ENCODE measurements around the gene CRY1. TPM values are rescaled to one million over a fixed set of nuclear protein-coding genes. Genes with fewer than 3 reads are reported as not detected.
"Not testable (repeated sequence)": the region's sequence is repeated elsewhere in the genome, so short reads cannot be mapped to it uniquely, and the experiment has no call there.

Gene CRY1
- polyA plus RNA-seq, 1 donor = 32.9 TPM

- DNase-seq = no peak
Observed at GRCh38 chr12:107109726-107110719, 16.7 kb upstream of the CRY1 start.

GRCh38 chr12:107108995-107109508, 15.7 kb upstream of the CRY1 start:
- no peak for DNase-seq

- not testable (repeated sequence) for DNase-seq
Observed at GRCh38 chr12:107108366-107108765, 15.0 kb upstream of the CRY1 start.

- DNase-seq = no peak
Observed at GRCh38 chr12:107107381-107107780, 14.0 kb upstream of the CRY1 start.

GRCh38 chr12:107106241-107107025, 13.1 kb upstream of the CRY1 start:
- no peak for DNase-seq

GRCh38 chr12:107105410-107105703, 12.0 kb upstream of the CRY1 start:
- no peak for DNase-seq

GRCh38 chr12:107103516-107103915, 10.2 kb upstream of the CRY1 start:
- DNase-seq = no peak

- DNase-seq = no peak
Observed at GRCh38 chr12:107103097-107103496, 9.7 kb upstream of the CRY1 start.

- no peak for DNase-seq
Observed at GRCh38 chr12:107102294-107102693, 8.9 kb upstream of the CRY1 start.

- no peak for DNase-seq
Observed at GRCh38 chr12:107101651-107102050, 8.3 kb upstream of the CRY1 start.

- DNase-seq = no peak
Observed at GRCh38 chr12:107099917-107100316, 6.6 kb upstream of the CRY1 start.

- DNase-seq = no peak
Observed at GRCh38 chr12:107096571-107096970, 3.2 kb upstream of the CRY1 start.

GRCh38 chr12:107094183-107094448, 767 bp upstream of the CRY1 start:
- no peak for DNase-seq

GRCh38 chr12:107092669-107093416, 506 bp downstream of the CRY1 start:
- DNase-seq = peak; percentile 7

GRCh38 chr12:107091989-107092641, 1.2 kb downstream of the CRY1 start:
- peak; percentile 90 for DNase-seq

GRCh38 chr12:107091381-107091780, 2.0 kb downstream of the CRY1 start:
- DNase-seq = no peak

GRCh38 chr12:107090711-107091110, 2.6 kb downstream of the CRY1 start:
- no peak for DNase-seq

- DNase-seq = no peak
Observed at GRCh38 chr12:107088912-107089311, 4.4 kb downstream of the CRY1 start.

- no peak for DNase-seq
Observed at GRCh38 chr12:107086314-107086713, 7.0 kb downstream of the CRY1 start.

- no peak for DNase-seq
Observed at GRCh38 chr12:107081778-107082177, 11.6 kb downstream of the CRY1 start.

- no peak for DNase-seq
Observed at GRCh38 chr12:107080299-107080698, 13.1 kb downstream of the CRY1 start.
